Tibial artery (tissue), 4 donors: ENCODE measurements around the gene DIAPH3.

ENCODE experiments used
- DNase-seq, 2 donors: peaks; one replicate each; pipeline ENCODE4 v3.0.0-alpha.2; 2019
- H3K27ac ChIP-seq, 2 donors: fragments of 200-600 bp; sonication (generic) in 1 of 2; 1 replicate in 1 of 2; 2 replicates in 1 of 2; pipeline ENCODE4 v1.5.1; 2018 to 2019; ENCODE audit warnings: mild to moderate bottlenecking in 1 of 2
- H3K27me3 ChIP-seq, 2 donors: fragments of 200-600 bp; sonication (generic) in 1 of 2; one replicate each; pipeline versions ENCODE4 v1.5.1 to v1.6.0; 2016 to 2019
- H3K36me3 ChIP-seq, 3 donors: fragments of 200-600 bp; sonication (generic) in 2 of 3; one replicate each; pipeline ENCODE4 v1.5.1; 2016 to 2019; ENCODE audit warnings: mild to moderate bottlenecking in 2 of 3
- H3K4me1 ChIP-seq, 4 donors: fragments of 200-600 bp; sonication (generic) in 2 of 4; 1 replicate in 3 of 4; 2 replicates in 1 of 4; pipeline ENCODE4 v1.5.1; 2016 to 2019
- H3K4me3 ChIP-seq, 2 donors: fragments of 200-600 bp; sonication (generic) in 1 of 2; 1 replicate in 1 of 2; 2 replicates in 1 of 2; pipeline ENCODE4 v1.5.1; 2018 to 2019; ENCODE audit warnings: mild to moderate bottlenecking in 2 of 2
- H3K9me3 ChIP-seq, 3 donors: fragments of 200-600 bp; sonication (generic) in 1 of 3; one replicate each; pipeline ENCODE4 v1.5.1; 2016 to 2019
- CTCF ChIP-seq, 2 experiments: fragments of 200-600 bp in 1 of 2; fragments of 450-650 bp in 1 of 2; IDR thresholded peaks; one replicate each; pipeline ENCODE4 v1.5.1; 2017 to 2019; ENCODE audit warnings: antibody characterized with exemption in 2 of 2, mild to moderate bottlenecking in 1 of 2, moderate library complexity in 1 of 2
- intact Hi-C: fragments of 100-400 bp; cut with DNase I; formaldehyde crosslinking; loops from one replicate; pipeline ENCODE4 v1.15.0; 2023; ENCODE audit warnings: low total_unique reads

The DIAPH3 gene

GRCh38 chr13:59801107-59801880 lies 362.4 kb downstream of the DIAPH3 start:
- Histone ChIP-seq H3K4me3 (no peak overlapping the region), H3K4me1 (peaks cover 0 to 17% (median 0%) of the 10 kb centered on the region in 4 donors), H3K9me3 (no peaks in the 10 kb centered on the region), H3K27ac (no peak overlapping the region), H3K27me3 (no peaks in the 10 kb centered on the region), H3K36me3 (no peaks in the 10 kb centered on the region)
- DNase-seq = no peak
- intact Hi-C loops = no loop called here
- TF ChIP-seq CTCF (IDR thresholded peaks at IDR 0.05) = no peak

GRCh38 chr13:59793107-59793506 lies 370.6 kb downstream of the DIAPH3 start:
- H3K27ac ChIP-seq = no peak overlapping the region
- no peaks in the 10 kb centered on the region for H3K27me3 ChIP-seq
- TF ChIP-seq CTCF (IDR thresholded peaks at IDR 0.05) = no peak
- no peak overlapping the region for H3K4me3 ChIP-seq
- intact Hi-C loops = no loop called here
- no peaks in the 10 kb centered on the region for H3K4me1 ChIP-seq
- no peaks in the 10 kb centered on the region for H3K9me3 ChIP-seq
- no peak for DNase-seq
- no peaks in the 10 kb centered on the region for H3K36me3 ChIP-seq

- no peak overlapping the region for H3K27ac ChIP-seq
- no peaks in the 10 kb centered on the region for H3K9me3 ChIP-seq
- no peak for TF ChIP-seq CTCF (IDR thresholded peaks at IDR 0.05)
- no peaks in the 10 kb centered on the region for H3K4me1 ChIP-seq
- no peak overlapping the region for H3K4me3 ChIP-seq
- H3K27me3 ChIP-seq = no peaks in the 10 kb centered on the region
- no peaks in the 10 kb centered on the region for H3K36me3 ChIP-seq
- DNase-seq = no peak
- intact Hi-C loops = no loop called here
These were observed 373.1 kb downstream of the DIAPH3 start for GRCh38 chr13:59790626-59791025.

GRCh38 chr13:59789558-59789957 lies 374.2 kb downstream of the DIAPH3 start:
- H3K9me3 ChIP-seq = no peaks in the 10 kb centered on the region
- H3K27me3 ChIP-seq = no peaks in the 10 kb centered on the region
- no peak overlapping the region for H3K27ac ChIP-seq
- intact Hi-C loops = no loop called here
- no peak overlapping the region for H3K4me3 ChIP-seq
- no peaks in the 10 kb centered on the region for H3K36me3 ChIP-seq
- no peak for TF ChIP-seq CTCF (IDR thresholded peaks at IDR 0.05)
- no peaks in the 10 kb centered on the region for H3K4me1 ChIP-seq
- DNase-seq = no peak

- intact Hi-C loops = no loop called here
These were observed 376.0 kb downstream of the DIAPH3 start for GRCh38 chr13:59787679-59788078.

More at GRCh38 chr13:59787679-59788078, 376.0 kb downstream of the DIAPH3 start:
- H3K36me3 ChIP-seq = no peaks in the 10 kb centered on the region
- H3K27ac ChIP-seq = no peak overlapping the region
- TF ChIP-seq CTCF (IDR thresholded peaks at IDR 0.05) = no peak
- H3K9me3 ChIP-seq = no peaks in the 10 kb centered on the region
- no peaks in the 10 kb centered on the region for H3K27me3 ChIP-seq
- H3K4me3 ChIP-seq = no peak overlapping the region
- DNase-seq = no peak
- no peaks in the 10 kb centered on the region for H3K4me1 ChIP-seq
